Activated CD4-positive, alpha-beta T cell treated with anti-CD3 and anti-CD28 coated beads, Interleukin-2, Interleukin-6, amounts not matched to agents 100 ng/mL and 50 ng/mL, durations not matched to agents 16 hours and 8 hours (primary cell): Measurements from ENCODE around the gene IMPA2.

Experiments used
- DNase-seq: peaks from one replicate; pipeline ENCODE4 v3.0.0-alpha.2; 2020

IMPA2 gene

DNA sequence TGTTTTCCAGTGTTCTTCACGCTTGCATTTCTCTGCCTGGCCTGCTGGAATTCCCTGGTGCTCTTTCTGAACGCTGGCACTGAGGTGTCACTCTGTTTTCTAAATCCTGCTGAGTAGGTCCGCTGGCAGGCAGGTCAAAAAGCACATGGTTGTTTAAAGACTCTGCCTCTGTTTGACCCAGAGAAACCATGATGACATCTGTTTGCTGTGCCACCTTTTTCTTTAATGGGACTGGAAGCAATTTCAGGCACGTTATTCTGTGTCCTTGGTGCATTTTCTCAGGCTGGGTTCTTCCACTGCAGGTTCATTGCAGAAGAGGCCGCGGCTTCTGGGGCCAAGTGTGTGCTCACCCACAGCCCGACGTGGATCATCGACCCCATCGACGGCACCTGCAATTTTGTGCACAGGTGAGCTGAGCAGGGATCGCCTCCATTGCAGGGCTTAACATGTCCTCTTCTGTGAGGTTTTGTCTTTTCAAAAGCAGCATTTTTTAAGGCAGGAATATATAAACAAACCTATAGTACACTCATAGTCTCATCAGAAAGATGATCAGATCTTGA is 28.4 kb downstream of the IMPA2 start:
- no peak for DNase-seq

DNA sequence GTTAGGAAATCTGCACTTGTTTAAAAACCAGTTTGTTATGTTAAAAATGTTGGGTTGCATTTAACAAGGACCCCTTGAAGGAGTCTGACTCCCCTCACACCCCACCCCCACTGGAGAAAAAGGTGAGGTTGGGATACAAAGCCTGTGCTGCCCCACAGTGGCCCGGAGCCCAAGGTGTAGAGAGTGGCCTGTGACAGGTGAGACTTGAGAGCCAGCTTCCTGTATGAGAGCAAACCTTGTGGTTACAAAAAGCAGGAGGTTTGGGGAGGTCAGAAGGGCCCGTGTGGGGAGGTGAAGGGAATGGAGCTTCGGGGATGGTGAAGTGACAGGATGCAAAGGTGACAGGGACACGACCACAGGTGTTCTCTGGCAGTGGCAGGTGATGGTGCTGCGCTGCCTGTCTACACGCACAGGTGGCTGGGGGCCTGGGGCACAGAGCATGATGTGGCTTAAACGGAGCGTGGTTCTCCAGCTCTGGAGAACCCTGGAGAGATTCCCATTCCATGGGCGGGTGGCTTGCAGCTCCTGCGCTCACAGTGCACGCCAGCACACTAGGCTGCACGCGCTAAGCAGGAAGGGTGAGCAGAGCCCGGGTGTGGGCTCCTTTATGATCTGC is 29.0 kb downstream of the IMPA2 start:
- no peak for DNase-seq

DNA sequence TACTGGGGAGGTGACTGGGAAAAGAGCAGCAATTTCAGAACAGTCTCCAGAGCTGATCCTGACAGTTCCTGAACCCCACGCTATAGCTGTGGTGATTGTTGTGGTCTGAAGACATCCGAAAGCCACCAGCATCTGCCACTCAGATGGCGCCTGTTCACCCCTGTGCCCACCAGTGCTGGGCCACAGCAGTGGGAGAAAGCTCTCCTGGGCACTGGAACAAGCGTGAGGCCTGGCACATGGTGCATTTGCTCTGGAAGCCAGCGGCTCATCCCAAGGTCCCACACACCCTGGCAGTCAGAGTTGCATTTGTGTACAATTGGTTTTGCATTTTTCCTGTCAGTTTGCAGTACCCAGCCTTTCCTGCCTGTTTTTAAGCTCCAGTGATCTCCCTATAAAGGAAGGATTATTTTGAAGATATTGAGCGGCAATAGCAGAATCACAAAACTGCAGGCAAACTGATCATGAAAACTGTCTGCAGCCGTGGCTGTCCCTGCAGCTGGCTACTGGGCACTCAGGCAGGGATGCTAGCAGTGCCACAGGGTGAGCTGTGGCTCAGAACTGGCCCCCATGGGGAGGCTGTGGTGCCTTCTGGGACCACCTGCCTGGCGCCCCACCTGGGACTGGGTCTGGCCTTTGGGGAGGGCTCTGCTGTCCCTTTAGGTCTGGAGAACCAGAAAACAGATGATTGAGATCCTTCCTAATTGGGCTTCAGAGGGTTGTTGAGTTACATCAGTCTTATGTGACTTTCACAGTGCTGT is 30.1 kb downstream of the IMPA2 start:
- DNase-seq: no peak

DNA sequence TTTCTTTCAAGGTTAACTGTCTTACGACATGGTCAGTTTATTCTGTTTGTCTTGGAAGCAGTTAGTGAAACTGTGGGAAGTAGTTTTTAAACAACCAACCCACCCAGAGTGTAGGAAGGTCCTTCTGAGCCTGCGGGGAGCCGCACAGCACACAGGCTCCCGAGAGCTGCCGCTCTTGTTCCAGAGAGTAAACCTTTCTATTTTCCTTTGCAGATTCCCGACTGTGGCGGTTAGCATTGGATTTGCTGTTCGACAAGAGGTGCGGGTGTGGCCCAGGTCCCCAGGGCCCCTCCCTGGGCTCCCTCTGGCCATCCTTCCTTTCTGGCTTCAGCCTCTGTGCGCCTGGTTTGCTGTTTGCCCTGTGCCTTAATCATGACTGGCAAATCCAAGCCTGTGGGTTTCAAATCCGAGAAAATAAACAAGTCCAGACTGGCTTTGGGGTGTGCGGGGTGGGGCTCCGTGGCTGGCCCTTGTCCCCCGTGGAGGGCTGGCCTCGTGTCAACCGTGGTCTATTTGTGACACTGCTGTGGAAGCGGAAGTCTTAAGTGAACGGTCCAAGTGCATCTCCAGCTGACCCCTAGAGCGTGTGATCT is 30.7 kb downstream of the IMPA2 start:
- DNase-seq: no peak

DNA sequence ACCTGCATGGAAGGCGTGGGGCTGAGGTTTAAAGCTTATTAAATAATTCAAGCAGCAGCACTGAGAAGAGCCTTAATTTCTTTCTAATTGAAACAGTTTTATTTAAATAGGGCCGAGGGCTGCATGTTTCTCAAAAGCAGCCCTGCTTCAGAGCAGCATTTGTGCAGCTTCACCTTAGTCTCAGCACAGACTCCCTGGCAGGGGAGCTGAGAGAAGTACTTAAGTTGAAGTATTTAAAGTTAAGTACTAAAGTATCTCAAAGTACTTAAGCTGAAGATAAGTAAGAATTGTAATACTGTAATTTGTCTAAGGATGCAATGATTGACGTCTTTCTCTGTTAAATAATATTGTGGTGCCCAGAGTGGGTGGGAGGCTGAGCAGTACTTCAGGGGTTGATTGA is 31.4 kb downstream of the IMPA2 start:
- DNase-seq: no peak

DNA sequence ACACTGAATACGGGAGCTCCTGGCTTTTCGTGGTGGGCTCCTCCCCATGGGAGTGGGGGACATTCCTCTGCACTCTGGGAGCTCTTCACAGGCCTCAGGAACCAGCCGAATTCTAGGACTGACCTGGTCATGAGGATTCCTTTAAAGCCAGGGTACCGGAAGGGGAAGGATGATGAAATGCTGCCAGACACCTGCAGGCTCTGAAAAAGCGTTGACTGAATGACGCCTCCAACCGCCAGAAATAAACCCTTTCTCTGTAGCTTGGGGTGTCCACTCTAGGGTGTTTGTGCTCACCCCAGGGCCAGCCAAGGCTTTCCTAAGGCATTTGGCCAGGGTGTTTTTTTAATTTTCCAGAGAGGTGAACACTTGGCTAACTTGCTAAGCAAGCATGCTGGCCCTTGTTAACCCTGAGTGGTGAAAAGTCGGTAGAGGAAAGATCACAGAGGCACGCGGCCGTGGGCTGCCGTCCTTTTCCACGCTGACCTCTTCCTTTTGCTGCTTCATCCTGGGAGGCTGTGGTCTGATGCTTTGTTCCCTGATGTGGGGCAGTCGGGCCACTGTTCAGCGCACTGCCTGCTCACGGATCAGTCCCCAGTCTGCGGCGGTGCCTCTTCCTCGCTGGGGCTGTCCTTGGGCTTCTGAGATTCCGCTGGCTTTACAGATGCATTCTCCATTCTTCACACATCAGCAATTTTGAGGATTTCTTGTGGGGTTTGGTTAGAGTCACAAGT is 32.0 kb downstream of the IMPA2 start:
- no peak for DNase-seq

DNA sequence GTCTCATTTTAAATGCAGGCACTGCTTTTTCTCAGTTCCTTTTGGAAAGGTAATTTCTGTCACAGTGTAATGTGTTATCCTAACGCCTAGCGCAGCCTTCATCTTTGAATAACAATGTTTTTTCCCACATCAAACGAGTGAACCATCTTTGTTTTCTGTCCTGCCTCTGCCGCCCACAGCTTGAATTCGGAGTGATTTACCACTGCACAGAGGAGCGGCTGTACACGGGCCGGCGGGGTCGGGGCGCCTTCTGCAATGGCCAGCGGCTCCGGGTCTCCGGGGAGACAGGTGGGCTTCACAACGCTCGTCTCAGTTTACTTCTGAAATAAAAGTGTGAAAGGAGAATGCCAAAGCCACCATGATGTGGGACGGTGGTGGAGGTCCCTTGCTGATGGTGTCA is 32.8 kb downstream of the IMPA2 start:
- DNase-seq: no peak

DNA sequence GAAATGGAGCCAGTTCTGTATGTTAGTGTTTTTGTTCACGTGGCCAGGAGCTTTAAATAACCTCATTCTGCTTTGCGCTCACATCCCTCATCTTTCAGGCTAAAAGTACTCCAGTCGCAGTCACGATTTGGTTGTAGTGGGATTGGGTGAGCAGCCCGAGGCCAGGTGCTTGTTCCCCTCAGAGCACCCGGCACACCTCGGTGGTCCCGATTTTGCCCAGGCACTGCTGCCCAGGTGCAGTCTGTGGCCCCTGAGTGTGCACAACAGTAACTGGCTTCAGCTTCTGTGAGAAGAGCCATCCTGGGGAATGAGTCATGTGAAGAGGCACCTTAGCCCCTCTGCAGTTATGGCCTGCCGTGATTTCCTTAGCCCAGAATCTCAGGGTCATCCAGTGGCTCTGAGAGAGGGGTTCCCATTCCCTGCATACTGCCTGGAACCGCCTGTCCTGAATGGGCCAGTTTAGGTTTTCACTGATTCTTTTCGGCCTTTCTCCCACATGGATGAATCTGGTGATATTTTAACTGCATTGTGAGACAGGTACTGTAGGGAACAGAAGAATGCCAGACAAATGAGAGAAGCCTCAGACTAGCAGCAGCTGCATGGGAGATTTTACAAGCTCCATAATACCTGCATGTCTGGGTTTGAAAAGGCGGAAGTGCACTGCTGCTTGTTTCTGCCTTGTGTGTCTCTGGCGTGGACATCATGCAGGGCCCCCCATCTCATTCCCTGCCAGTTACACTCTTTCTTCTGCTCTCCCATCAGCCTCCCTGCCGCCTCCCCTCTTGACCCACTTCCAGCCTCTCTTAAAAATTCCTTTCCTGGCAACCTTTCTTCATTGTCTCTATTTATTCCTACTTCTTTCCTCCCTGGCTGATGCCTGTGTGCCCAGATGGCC is 33.5 kb downstream of the IMPA2 start:
- no peak for DNase-seq

DNA sequence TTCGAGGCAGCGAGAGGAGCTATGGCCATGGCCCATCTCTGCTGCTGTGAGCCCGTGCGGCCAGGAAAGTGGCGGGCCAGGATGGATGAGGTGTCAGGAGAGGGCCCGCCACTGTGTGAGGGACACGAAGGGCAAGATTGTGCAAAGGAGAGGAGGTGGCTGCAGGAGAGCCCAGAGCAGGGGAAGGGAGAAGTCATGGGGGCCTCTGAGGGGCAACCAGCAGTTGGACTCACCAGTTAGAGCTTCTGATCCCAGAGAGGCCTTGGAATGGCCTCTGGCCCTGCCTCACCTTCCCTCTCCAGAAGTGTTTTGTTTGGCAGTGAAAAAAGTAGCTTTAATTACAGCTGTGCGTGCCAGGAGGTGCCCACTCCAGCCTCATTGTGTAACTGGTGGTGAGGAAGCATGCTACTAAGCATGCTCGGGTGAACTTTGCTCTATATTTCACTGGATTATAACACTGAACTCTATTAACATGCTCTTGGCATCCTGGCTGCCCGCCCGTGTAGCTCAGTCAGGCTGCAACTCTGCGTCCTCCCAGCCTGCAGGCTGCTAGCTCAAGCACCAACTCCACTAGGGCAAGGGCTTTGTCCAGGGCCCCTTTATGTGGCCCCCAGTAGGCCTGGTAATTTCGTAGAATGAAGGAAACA is 34.2 kb downstream of the IMPA2 start:
- DNase-seq: no peak

DNA sequence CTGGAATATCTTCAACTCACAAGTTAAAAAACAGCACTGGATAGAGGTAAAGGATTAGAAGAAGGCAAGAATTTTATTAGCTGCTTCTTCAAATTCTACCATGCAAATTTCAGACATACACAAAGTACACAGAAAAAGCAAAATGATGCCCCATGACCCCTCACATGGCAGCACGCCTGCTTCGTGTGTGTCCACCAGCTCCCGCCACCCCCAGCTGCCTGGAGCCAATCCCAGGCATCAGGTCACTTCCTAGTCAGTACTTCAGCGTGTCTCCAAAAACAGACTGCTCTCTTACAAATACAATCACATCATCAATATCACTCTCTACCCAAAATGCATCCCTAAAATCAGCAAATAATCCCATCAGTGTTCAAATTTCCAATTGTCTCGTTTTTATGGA is 35.8 kb downstream of the IMPA2 start:
- DNase-seq: no peak

DNA sequence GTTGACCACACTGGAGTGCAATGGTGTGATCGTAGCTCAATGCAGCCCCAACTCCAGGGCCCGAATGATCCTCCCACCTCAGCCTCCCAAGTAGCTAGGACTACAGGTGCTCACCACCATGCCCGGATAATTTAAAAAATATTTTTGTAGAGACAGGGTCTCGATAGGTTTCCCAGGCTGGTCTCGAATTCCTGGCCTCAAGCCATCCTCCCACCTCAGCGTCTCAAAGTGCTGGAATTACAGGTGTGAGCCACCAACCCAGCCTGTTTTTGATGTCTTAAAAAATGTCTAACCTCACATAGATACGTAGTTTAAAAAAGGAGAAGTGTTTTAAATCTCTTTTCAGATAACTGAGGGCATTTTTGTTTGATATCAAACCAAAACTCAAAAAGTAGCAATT is 37.6 kb downstream of the IMPA2 start:
- DNase-seq: no peak

DNA sequence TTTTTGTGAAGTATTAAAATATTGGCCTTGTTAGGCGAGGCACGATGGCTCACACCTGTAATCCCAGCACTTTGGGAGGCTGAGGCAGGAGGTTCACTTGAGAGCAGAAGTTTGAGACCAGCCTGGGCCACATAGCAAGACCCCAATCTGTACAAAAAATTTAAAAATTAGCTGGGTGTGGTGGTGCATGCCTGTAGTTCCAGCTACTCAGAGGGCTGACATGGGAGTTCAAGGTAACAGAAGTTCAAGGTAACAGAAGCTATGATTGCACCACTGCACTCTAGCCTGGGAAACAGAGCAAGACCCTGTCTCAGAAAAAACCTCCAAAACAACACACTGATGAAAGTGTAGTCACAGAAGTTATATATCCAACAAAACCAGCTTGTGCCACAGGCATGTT is 39.8 kb downstream of the IMPA2 start:
- no peak for DNase-seq

DNA sequence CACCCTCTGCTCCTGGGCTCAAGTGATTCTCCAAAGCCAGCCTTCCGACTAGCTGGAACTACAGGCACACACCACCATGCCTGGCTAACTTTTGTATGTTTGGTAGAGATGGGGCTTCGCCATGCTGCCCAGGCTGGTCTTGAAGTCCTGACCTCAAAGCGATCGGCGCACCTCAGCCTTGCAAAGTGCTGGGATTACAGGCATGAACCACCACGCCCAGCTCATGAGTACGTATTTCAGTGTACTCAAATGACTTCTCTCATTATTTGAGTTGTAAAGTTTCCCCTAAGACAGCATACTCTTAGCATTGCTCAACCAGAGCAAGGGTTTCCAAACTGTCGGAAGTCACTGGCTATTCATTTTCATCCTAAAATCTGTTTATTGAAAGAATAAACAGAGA is 40.3 kb downstream of the IMPA2 start:
- DNase-seq: no peak

DNA sequence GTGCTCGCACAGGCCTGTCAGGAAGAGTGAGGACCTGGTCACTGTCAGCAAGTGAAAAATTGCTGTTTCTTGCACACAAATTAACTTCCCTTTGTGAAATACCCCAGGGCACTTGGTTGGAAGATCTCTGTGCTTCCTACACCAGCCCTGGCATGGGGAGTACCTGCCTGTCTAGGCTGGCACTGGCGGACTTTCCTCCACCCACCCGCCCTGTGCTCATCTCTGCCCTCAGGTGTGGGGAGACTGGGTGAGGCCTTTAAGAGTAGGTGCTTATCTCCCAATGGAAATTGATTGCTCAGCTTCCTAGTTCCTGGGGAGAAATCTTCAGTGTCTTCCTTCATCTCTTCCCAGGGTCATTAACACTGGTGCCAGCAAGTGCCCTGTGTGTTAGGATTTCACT is 42.1 kb downstream of the IMPA2 start:
- DNase-seq: no peak

DNA sequence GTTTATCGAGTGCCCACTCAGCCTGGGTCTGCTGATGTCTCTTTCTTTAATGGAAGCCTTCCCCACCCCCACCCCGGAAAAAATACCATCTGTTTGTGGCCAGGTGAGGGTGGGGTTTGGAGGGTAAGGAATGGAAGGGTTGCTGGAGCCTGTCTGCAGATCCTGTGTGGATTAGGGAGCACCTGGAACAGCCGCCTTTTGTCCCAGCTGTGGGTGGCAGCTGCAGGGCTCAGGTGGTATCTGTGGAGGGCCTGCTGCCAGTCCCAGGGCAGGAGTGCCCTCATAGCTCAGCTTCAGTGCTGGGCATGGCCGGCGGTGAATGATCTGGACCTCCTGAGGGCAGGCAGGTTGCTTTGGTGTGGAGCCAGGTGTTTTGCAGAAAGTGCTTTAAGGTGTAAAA is 45.3 kb downstream of the IMPA2 start:
- DNase-seq: no peak

DNA sequence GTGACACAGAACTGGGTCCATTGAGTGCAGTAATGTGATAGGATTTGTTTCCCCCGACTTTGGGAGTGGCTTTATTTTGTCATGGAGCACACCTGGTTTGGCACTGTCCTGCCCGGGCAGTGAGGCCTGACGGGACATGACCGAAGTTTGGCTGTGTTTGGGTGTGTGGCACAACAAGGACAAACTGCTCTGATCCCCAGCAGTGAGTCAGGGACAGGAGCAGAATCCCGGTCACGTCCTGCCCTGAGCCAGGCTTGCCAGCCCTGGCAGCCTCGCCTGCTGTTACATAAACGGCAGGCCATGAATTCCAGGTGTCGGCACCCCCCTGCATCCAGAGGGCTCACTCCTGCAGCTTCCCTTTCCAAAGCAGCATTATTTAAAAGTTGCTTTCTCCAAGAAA is 45.7 kb downstream of the IMPA2 start:
- no peak for DNase-seq

DNA sequence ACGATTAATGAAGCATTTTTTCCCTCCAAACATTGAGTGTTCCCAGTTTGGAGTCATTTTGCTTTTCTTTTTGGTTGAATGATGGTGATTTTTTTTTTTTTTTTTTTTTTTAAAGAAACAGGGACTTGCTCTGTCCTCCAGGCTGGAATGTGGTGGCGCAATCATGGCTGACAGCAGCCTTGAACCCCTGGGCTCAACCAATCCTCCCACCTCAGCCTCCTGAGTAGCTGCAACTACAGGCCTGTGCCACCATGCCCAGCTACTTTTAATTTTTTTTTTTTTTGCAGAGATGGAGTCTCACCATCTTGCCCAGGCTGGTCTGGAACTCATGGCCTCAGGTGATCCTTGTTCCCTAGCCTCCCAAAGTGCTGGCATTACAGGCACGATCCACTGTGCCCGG is 46.2 kb downstream of the IMPA2 start:
- no peak for DNase-seq

DNA sequence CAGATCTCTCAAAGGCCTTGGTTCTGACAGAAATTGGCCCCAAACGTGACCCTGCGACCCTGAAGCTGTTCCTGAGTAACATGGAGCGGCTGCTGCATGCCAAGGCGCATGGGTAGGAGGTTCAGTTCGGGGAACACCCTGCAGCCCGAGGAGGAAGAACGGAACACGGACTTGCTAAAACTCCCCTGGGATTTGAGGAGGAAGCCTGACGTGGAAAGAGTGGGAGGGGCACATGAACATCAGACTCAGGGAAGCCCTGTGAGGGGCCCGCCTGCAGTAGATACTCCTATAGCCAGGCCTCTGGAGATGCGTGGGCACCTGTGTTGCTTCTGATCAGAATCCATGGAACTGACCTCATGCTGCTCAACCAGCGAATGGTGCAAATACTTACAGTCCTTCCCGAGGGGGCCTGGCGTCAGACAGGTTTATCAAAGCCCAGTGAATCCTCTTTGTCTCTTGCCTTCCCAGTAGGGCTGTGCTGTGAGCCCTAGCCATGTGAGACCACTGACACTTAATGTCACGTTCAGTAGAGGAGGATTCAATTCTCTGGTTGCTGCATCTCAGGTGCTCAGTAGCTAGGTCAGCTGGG is 46.8 kb downstream of the IMPA2 start:
- no peak for DNase-seq

DNA sequence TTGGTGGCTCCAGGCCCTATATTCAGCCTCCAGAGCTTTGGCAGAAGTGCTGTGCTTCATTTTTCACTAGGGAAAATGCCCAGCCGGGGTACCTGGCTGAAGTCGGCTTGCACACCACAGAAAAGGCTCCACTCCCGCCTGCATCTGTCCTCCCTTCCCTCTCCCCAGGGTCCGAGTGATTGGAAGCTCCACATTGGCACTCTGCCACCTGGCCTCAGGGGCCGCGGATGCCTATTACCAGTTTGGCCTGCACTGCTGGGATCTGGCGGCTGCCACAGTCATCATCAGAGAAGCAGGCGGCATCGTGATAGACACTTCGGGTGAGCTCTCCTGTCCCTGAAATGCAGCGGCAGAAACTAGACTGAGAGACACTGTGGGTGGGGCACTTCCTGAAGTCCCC is 47.4 kb downstream of the IMPA2 start:
- no peak for DNase-seq

DNA sequence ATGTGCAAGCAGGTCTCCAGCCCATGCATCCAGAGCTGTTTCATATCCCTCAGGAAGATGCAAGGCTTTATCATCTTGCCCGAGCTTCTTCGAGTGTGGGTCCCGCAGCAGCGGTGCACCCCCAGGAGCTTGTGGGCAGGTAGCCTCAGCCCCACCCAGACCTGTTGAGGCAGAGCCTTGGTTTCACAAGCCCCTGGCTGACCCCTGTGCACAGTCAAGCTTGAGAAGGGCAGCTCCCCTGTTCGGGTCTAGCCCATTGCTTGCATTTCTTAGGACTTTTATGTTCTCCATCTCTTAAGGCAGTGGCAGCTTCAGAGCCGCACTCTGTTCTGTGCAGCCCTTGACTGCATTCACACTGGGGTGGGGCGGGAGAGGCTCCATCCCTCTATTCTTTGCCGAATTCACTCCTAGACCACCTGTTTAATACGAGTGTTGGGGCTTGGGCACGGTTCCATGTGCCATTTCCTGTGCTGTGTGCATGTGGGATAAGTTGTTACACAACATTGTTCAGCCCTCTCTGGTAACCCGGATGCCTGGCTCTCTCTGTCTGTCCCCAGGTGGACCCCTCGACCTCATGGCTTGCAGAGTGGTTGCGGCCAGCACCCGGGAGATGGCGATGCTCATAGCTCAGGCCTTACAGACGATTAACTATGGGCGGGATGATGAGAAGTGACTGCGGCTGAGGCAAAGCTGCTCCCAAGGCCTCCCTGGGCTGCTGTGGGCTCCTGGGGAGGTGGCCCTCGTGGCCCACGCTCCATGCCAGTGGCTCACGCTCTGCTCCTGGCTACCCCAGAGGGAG is 48.7 kb downstream of the IMPA2 start:
- no peak for DNase-seq

DNA sequence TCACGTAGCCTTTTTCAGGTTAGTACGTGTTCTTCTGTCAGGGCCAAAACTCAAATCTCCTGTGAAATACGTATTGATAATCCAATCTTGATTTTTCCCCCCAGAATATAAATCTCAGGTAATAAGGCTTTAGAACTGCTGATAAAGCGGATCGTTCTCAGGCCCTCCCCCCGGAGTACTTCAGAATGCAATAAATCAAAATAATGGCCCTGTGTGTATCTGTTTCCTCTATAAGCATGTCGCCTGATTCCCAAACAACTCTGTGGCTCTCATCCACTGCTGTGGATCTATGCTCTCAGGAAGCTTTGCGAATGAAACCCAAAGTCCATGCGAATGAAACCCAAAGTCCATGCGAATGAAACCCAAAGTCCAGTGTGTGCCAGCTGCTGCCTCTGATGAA is 49.4 kb downstream of the IMPA2 start:
- DNase-seq: no peak
